ENCODE measurements around the gene SUCLA2. TPM values are rescaled to one million over a fixed set of nuclear protein-coding genes. Genes with fewer than 3 reads are reported as not detected.

SUCLA2 gene
- 10 to 100 TPM; 35.3 to 51.9 TPM for total RNA-seq

- H3K4me3 Mint-ChIP-seq: peak within 1 kb of the TSS; percentile 95
Measured at GRCh38 chr13:48001114-48001881, at the start of gene SUCLA2. TSS of gene SUCLA2 (minus strand) at chr13:48001273. CDS start at chr13:48001269, 4 bp downstream.

GRCh38 chr13:48050550-48050949 is 49.5 kb upstream of the SUCLA2 start:
- Mint-ChIP-seq H3K36me3 (peaks cover 22% of the 10 kb centered on the region), H3K4me1 (ENCODE audit: low read depth in 2 of 2) (peaks cover 0 to 4% of the 10 kb centered on the region in 2 donors), H3K27me3 (no peaks in the 10 kb centered on the region), H3K4me3 (no peak overlapping the region), H3K9me3 (no peaks in the 10 kb centered on the region), H3K27ac (no peak overlapping the region)
- no peak for DNase-seq (ENCODE audit: low spot score)
- ATAC-seq: no peak

More at GRCh38 chr13:48001114-48001881, at the start of gene SUCLA2:
- peak within 1 kb of the TSS; percentile 77 to 92 for H3K27ac Mint-ChIP-seq
- ATAC-seq (peak; percentile 100), DNase-seq (ENCODE audit: low spot score) (peak; percentile 95)
- peaks cover 23 to 35% of the 10 kb centered on the region in 2 donors for H3K4me1 Mint-ChIP-seq (ENCODE audit: low read depth in 2 of 2)
- no peaks in the 10 kb centered on the region for H3K27me3 Mint-ChIP-seq
- H3K36me3 Mint-ChIP-seq: no peaks in the 10 kb centered on the region
- no peaks in the 10 kb centered on the region for H3K9me3 Mint-ChIP-seq

GRCh38 chr13:48043789-48044503 is 42.9 kb upstream of the SUCLA2 start:
- ATAC-seq (peak; percentile 62 to 87), DNase-seq (ENCODE audit: low spot score) (no peak)
- Mint-ChIP-seq H3K36me3 (peaks cover 14% of the 10 kb centered on the region), H3K4me3 (peak overlapping the region; percentile 71), H3K27me3 (no peaks in the 10 kb centered on the region), H3K9me3 (no peaks in the 10 kb centered on the region), H3K27ac (peak overlapping the region; percentile 64 to 83), H3K4me1 (ENCODE audit: low read depth in 2 of 2) (peaks cover 16 to 27% of the 10 kb centered on the region in 2 donors)

GRCh38 chr13:48042894-48043293 is 41.8 kb upstream of the SUCLA2 start:
- DNase-seq (ENCODE audit: low spot score): no peak
- no peak for ATAC-seq
- H3K27ac Mint-ChIP-seq: peak overlapping the region; percentile 14 to 64
- peaks cover 14% of the 10 kb centered on the region for H3K36me3 Mint-ChIP-seq
- peak overlapping the region; percentile 8 for H3K4me3 Mint-ChIP-seq
- H3K9me3 Mint-ChIP-seq: no peaks in the 10 kb centered on the region
- H3K4me1 Mint-ChIP-seq (ENCODE audit: low read depth in 2 of 2): peaks cover 21 to 32% of the 10 kb centered on the region in 2 donors
- H3K27me3 Mint-ChIP-seq: no peaks in the 10 kb centered on the region

GRCh38 chr13:48040896-48041295 is 39.8 kb upstream of the SUCLA2 start:
- Mint-ChIP-seq H3K36me3 (peaks cover 10% of the 10 kb centered on the region), H3K9me3 (no peaks in the 10 kb centered on the region), H3K27me3 (no peaks in the 10 kb centered on the region), H3K4me3 (no peak overlapping the region), H3K27ac (peak overlapping the region; percentile 64 to 76), H3K4me1 (ENCODE audit: low read depth in 2 of 2) (peaks cover 27 to 43% of the 10 kb centered on the region in 2 donors)
- no peak for ATAC-seq
- DNase-seq (ENCODE audit: low spot score): no peak

GRCh38 chr13:48040049-48040448 is 39.0 kb upstream of the SUCLA2 start:
- Mint-ChIP-seq H3K36me3 (peaks cover 9% of the 10 kb centered on the region), H3K4me3 (peak overlapping the region; percentile 40), H3K27ac (peak overlapping the region; percentile 92 to 93), H3K9me3 (no peaks in the 10 kb centered on the region), H3K4me1 (ENCODE audit: low read depth in 2 of 2) (peaks cover 27 to 43% of the 10 kb centered on the region in 2 donors), H3K27me3 (no peaks in the 10 kb centered on the region)
- ATAC-seq: no peak
- no peak for DNase-seq (ENCODE audit: low spot score)

- DNase-seq (ENCODE audit: low spot score): no peak
- Mint-ChIP-seq H3K9me3 (no peaks in the 10 kb centered on the region), H3K4me3 (peak overlapping the region; percentile 94), H3K36me3 (peaks cover 9% of the 10 kb centered on the region), H3K4me1 (ENCODE audit: low read depth in 2 of 2) (peaks cover 26 to 45% of the 10 kb centered on the region in 2 donors), H3K27ac (peak overlapping the region; percentile 92 to 93), H3K27me3 (no peaks in the 10 kb centered on the region)
- no peak for ATAC-seq
Measured at GRCh38 chr13:48038761-48039160, 37.7 kb upstream of the SUCLA2 start.

GRCh38 chr13:48037346-48038173 is 36.5 kb upstream of the SUCLA2 start, which contains the start of gene NUDT15:
TSS of gene NUDT15 (plus strand) at chr13:48037726. CDS start at chr13:48037747, 21 bp downstream.
- H3K4me1 Mint-ChIP-seq (ENCODE audit: low read depth in 2 of 2): peaks cover 18 to 36% of the 10 kb centered on the region in 2 donors
- DNase-seq (ENCODE audit: low spot score) (peak; percentile 95), ATAC-seq (peak; percentile 96 to 97)
- peaks cover 9% of the 10 kb centered on the region for H3K36me3 Mint-ChIP-seq
- H3K4me3 Mint-ChIP-seq: peak within 1 kb of the TSS; percentile 94
- H3K27ac Mint-ChIP-seq: peak within 1 kb of the TSS; percentile 92 to 93
- H3K9me3 Mint-ChIP-seq: no peaks in the 10 kb centered on the region
- no peaks in the 10 kb centered on the region for H3K27me3 Mint-ChIP-seq

- no peak overlapping the region for H3K4me3 Mint-ChIP-seq
- H3K27ac Mint-ChIP-seq: no peak overlapping the region
- no peaks in the 10 kb centered on the region for H3K9me3 Mint-ChIP-seq
- no peak for ATAC-seq
- peaks cover 18% of the 10 kb centered on the region for H3K36me3 Mint-ChIP-seq
- H3K4me1 Mint-ChIP-seq (ENCODE audit: low read depth in 2 of 2): peaks cover 0 to 4% of the 10 kb centered on the region in 2 donors
- no peaks in the 10 kb centered on the region for H3K27me3 Mint-ChIP-seq
- DNase-seq (ENCODE audit: low spot score): no peak
Measured at GRCh38 chr13:48029859-48030258, 28.8 kb upstream of the SUCLA2 start.

GRCh38 chr13:48028066-48028465 is 27.0 kb upstream of the SUCLA2 start:
- no peaks in the 10 kb centered on the region for H3K27me3 Mint-ChIP-seq
- ATAC-seq (no peak), DNase-seq (ENCODE audit: low spot score) (no peak)
- H3K4me1 Mint-ChIP-seq (ENCODE audit: low read depth in 2 of 2): no peaks in the 10 kb centered on the region
- H3K36me3 Mint-ChIP-seq: peaks cover 18% of the 10 kb centered on the region
- no peak overlapping the region for H3K4me3 Mint-ChIP-seq
- H3K9me3 Mint-ChIP-seq: no peaks in the 10 kb centered on the region
- H3K27ac Mint-ChIP-seq: no peak overlapping the region

GRCh38 chr13:48019796-48020195 is 18.7 kb upstream of the SUCLA2 start:
- no peak overlapping the region for H3K27ac Mint-ChIP-seq
- no peak overlapping the region for H3K4me3 Mint-ChIP-seq
- no peak for ATAC-seq

GRCh38 chr13:48018637-48019036 is 17.6 kb upstream of the SUCLA2 start:
- no peak overlapping the region for H3K4me3 Mint-ChIP-seq
- H3K36me3 Mint-ChIP-seq: no peaks in the 10 kb centered on the region
- H3K27me3 Mint-ChIP-seq: no peaks in the 10 kb centered on the region
- no peaks in the 10 kb centered on the region for H3K4me1 Mint-ChIP-seq (ENCODE audit: low read depth in 2 of 2)
- H3K9me3 Mint-ChIP-seq: no peaks in the 10 kb centered on the region
- no peak overlapping the region for H3K27ac Mint-ChIP-seq
- DNase-seq (ENCODE audit: low spot score) (no peak), ATAC-seq (no peak)

More at GRCh38 chr13:48019796-48020195, 18.7 kb upstream of the SUCLA2 start:
- Mint-ChIP-seq H3K4me1 (ENCODE audit: low read depth in 2 of 2) (no peaks in the 10 kb centered on the region), H3K9me3 (no peaks in the 10 kb centered on the region), H3K36me3 (no peaks in the 10 kb centered on the region), H3K27me3 (no peaks in the 10 kb centered on the region)
- DNase-seq (ENCODE audit: low spot score): no peak

- H3K27me3 Mint-ChIP-seq: no peaks in the 10 kb centered on the region
- DNase-seq (ENCODE audit: low spot score) (no peak), ATAC-seq (no peak)
- no peaks in the 10 kb centered on the region for H3K9me3 Mint-ChIP-seq
- no peaks in the 10 kb centered on the region for H3K36me3 Mint-ChIP-seq
- H3K4me1 Mint-ChIP-seq (ENCODE audit: low read depth in 2 of 2): peaks cover 0 to 2% of the 10 kb centered on the region in 2 donors
- H3K27ac Mint-ChIP-seq: no peak overlapping the region
- H3K4me3 Mint-ChIP-seq: no peak overlapping the region
Measured at GRCh38 chr13:48014359-48014758, 13.3 kb upstream of the SUCLA2 start.
